ENCODE results near the gene NOC3L.

NOC3L gene

DNA sequence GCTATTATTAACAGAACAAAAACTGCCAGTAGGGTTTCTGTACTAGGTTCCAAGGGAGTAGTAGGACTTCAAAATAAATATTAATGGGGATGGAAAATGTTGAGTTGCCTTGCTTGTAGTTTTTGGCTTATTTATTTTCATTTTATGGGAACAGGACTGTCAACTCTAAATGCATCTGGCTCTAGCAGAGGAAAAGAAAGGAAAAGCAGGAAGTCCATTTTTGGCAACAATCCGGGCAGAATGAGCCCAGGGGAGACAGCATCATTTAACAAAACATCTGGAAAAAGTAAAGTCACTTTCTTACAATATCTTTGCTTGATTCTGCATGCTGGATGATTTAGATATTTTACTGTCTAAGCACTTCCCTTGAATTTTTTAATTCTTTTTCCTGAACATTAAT lies 69.4 kb downstream of the NOC3L start:
- Histone ChIP-seq H3K27me3 (ENCODE audit: control insufficient read depth, insufficient read depth, low read length) (no peaks in the 10 kb centered on the region), H3K36me3 (ENCODE audit: insufficient read depth, low read length) (no peaks in the 10 kb centered on the region), H3K9ac (ENCODE audit: low read depth, low read length) (no peak overlapping the region), H3K4me3 (ENCODE audit: low read length) (no peak overlapping the region), H3K4me1 (ENCODE audit: control insufficient read depth, insufficient read depth, low read length) (peaks cover 14% of the 10 kb centered on the region), H3K4me2 (ENCODE audit: low read length) (no peak overlapping the region), H3K9me3 (replicated peaks; ENCODE audit: low read length) (no peaks in the 10 kb centered on the region)

DNA sequence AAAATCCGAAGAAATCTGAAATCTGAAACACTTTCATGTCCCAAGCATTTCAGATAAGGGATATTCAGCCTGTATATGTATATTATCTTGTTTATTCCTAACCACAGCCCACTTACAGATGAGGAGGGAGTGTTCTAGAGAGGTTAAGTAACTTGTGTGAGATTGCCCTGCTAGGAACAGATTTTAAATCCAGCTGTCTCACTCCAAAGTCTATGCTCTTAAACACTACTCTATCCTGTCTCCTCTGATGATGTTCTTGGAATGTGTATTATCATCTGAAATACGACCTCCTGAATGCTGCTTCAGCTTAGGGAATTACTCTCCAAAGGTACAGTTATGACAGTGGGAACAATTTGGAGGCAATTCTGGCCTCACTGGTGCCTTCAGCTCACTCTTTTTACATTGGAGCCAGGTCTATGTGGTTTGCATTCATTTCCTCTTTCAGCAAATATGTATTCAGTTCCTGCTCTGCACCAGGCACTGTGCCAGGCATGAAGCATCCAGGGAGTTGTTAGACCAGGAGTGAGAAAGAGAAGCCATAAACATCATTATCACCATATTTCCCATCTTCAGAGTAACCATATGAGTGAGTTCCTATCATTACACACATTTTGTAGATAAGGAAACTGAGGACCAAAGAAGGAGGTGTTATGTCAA lies 70.2 kb downstream of the NOC3L start:
- Histone ChIP-seq H3K9me3 (replicated peaks; ENCODE audit: low read length) (no peaks in the 10 kb centered on the region), H3K4me2 (ENCODE audit: low read length) (no peak overlapping the region), H3K27me3 (ENCODE audit: control insufficient read depth, insufficient read depth, low read length) (no peaks in the 10 kb centered on the region), H3K36me3 (ENCODE audit: insufficient read depth, low read length) (no peaks in the 10 kb centered on the region), H3K4me1 (ENCODE audit: control insufficient read depth, insufficient read depth, low read length) (peaks cover 17% of the 10 kb centered on the region), H3K9ac (ENCODE audit: low read depth, low read length) (no peak overlapping the region), H3K4me3 (ENCODE audit: low read length) (no peak overlapping the region)

GRCh38 chr10:94288361-94289101 lies 74.2 kb downstream of the NOC3L start:
- H3K9me3 ChIP-seq (replicated peaks; ENCODE audit: low read length) = no peaks in the 10 kb centered on the region
- H3K4me3 ChIP-seq (ENCODE audit: low read length) = no peak overlapping the region
- no peak overlapping the region for H3K4me2 ChIP-seq (ENCODE audit: low read length)
- no peak overlapping the region for H3K9ac ChIP-seq (ENCODE audit: low read depth, low read length)
- peaks cover 28% of the 10 kb centered on the region for H3K4me1 ChIP-seq (ENCODE audit: control insufficient read depth, insufficient read depth, low read length)
- H3K27me3 ChIP-seq (ENCODE audit: control insufficient read depth, insufficient read depth, low read length) = no peaks in the 10 kb centered on the region
- no peaks in the 10 kb centered on the region for H3K36me3 ChIP-seq (ENCODE audit: insufficient read depth, low read length)

DNA sequence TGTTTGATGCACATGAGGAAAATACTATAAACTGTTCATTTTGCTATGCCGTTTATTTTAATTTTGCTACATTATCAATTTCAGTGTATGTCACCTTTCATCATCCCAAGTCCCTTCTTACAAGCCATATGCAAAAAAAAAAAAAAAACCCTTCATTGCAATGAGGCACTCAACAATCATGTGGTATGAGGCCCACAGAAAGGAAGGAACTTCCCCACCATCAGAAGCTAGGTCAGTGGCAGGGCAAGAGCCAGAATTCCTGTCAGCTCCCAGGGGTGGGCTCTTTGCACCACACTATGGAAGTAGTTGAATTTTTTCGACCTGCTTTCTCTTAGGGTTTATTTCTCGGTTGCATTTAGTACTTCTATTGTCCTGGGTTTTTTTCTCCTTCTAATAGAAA lies 75.4 kb downstream of the NOC3L start:
- H3K36me3 ChIP-seq (ENCODE audit: insufficient read depth, low read length) = no peaks in the 10 kb centered on the region
- no peaks in the 10 kb centered on the region for H3K27me3 ChIP-seq (ENCODE audit: control insufficient read depth, insufficient read depth, low read length)
- H3K4me2 ChIP-seq (ENCODE audit: low read length) = peak overlapping the region; percentile 75
- H3K4me1 ChIP-seq (ENCODE audit: control insufficient read depth, insufficient read depth, low read length) = peaks cover 21% of the 10 kb centered on the region
- H3K4me3 ChIP-seq (ENCODE audit: low read length) = no peak overlapping the region
- peak overlapping the region; percentile 23 for H3K9ac ChIP-seq (ENCODE audit: low read depth, low read length)
- no peaks in the 10 kb centered on the region for H3K9me3 ChIP-seq (replicated peaks; ENCODE audit: low read length)

DNA sequence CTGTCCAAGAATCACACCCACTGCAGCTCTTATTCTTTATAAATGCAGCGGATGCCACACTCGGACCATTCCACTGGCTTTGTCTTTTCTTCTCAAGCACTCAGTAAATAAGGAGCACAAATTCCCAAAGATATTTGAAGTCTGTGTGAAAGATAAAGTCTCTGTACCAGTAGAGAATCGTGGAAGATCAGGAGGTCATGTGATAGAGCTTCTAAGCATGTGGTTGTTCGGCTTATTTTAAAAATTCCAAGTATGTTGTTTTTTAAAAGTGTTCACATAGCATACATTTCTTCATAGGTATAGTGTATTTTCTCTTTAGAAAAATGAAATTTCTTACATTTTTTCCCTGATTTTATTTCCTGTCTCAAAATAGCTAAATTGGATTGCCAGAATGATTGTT lies 75.8 kb downstream of the NOC3L start:
- Histone ChIP-seq H3K9ac (ENCODE audit: low read depth, low read length) (peak overlapping the region; percentile 23), H3K4me1 (ENCODE audit: control insufficient read depth, insufficient read depth, low read length) (peaks cover 22% of the 10 kb centered on the region), H3K36me3 (ENCODE audit: insufficient read depth, low read length) (no peaks in the 10 kb centered on the region), H3K4me2 (ENCODE audit: low read length) (peak overlapping the region; percentile 75), H3K4me3 (ENCODE audit: low read length) (peak overlapping the region; percentile 29), H3K9me3 (replicated peaks; ENCODE audit: low read length) (no peaks in the 10 kb centered on the region), H3K27me3 (ENCODE audit: control insufficient read depth, insufficient read depth, low read length) (no peaks in the 10 kb centered on the region)

DNA sequence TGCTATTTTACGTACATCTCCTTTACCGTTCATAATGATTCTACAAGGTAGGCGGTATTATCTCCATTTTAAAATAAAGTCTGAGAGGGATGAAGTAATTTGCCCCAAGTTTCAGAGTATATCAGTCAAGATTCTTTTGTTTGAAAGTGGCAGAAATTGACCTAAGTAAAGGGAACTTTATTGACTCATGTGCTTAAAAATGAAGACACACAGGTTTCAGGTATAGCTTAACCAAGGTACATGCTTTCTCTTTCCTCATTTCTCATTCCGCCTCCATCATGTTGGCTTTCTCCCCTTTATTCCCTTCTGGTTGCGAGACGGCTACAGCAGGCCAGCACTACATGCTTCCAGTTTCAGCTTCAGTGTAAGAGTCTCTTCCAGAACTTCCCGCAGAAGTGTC lies 77.5 kb downstream of the NOC3L start:
- Histone ChIP-seq H3K4me1 (ENCODE audit: control insufficient read depth, insufficient read depth, low read length) (peaks cover 22% of the 10 kb centered on the region), H3K9ac (ENCODE audit: low read depth, low read length) (no peak overlapping the region), H3K9me3 (replicated peaks; ENCODE audit: low read length) (no peaks in the 10 kb centered on the region), H3K27me3 (ENCODE audit: control insufficient read depth, insufficient read depth, low read length) (no peaks in the 10 kb centered on the region), H3K36me3 (ENCODE audit: insufficient read depth, low read length) (no peaks in the 10 kb centered on the region), H3K4me2 (ENCODE audit: low read length) (no peak overlapping the region), H3K4me3 (ENCODE audit: low read length) (no peak overlapping the region)

All from skeletal muscle satellite cell (primary cell).